Measurements from ENCODE around the gene FGFBP1. TPM values are rescaled to one million over a fixed set of nuclear protein-coding genes. Genes with fewer than 3 reads are reported as not detected.

Gene FGFBP1
- total RNA-seq, 1 donor from 2014 or later: not detected

DNA sequence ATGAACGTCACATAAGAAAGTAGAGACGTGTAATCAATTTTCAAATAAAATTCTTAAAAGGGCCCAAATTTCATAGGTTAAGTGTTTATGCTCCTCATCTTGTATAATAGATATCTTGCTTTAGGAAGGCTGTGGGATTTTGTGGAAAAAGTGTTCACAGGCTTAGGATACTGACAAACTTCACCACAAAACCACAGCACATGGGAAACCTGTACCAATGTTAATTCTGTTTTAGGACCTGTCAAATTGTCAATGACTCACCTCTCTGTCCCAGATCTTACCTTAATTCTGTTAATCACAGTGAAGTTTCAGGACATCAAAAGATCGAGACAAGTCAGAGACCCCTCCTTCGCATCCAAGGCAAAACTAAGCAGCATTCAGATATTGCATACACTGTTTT, 24.2 kb downstream of the FGFBP1 start:
- Mint-ChIP-seq H3K27me3 (ENCODE audit: low read depth) (no peaks in the 10 kb centered on the region), H3K4me1 (ENCODE audit: low read depth) (peaks cover 7% of the 10 kb centered on the region), H3K4me3 (ENCODE audit: unreplicated experiment) (no peak overlapping the region), H3K36me3 (ENCODE audit: low read depth) (no peaks in the 10 kb centered on the region), H3K9me3 (ENCODE audit: low read depth) (no peaks in the 10 kb centered on the region), H3K27ac (ENCODE audit: unreplicated experiment) (no peak overlapping the region)
- no peak for DNase-seq (ENCODE audit: low spot score)
- TF ChIP-seq, protein P1, sequence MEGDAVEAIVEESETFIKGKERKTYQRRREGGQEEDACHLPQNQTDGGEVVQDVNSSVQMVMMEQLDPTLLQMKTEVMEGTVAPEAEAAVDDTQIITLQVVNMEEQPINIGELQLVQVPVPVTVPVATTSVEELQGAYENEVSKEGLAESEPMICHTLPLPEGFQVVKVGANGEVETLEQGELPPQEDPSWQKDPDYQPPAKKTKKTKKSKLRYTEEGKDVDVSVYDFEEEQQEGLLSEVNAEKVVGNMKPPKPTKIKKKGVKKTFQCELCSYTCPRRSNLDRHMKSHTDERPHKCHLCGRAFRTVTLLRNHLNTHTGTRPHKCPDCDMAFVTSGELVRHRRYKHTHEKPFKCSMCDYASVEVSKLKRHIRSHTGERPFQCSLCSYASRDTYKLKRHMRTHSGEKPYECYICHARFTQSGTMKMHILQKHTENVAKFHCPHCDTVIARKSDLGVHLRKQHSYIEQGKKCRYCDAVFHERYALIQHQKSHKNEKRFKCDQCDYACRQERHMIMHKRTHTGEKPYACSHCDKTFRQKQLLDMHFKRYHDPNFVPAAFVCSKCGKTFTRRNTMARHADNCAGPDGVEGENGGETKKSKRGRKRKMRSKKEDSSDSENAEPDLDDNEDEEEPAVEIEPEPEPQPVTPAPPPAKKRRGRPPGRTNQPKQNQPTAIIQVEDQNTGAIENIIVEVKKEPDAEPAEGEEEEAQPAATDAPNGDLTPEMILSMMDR (IDR thresholded peaks at IDR 0.05): no peak

DNA sequence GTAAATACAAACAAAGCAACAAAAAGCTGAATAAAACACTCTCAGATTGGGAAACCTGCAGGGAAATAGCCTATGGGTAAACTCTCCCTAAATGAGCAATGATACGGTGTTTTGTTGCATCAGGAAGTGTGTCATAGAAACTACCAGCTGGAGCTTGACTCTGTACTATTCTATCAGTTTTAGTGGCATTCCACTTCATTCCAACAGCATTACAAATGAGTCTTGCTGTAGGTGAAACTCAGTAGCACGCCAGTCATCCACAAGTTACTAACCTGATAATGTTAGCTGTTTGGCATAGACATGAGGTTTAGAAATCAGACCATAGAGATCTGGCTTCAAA, 24.9 kb downstream of the FGFBP1 start:
- Mint-ChIP-seq H3K27me3 (ENCODE audit: low read depth) (no peaks in the 10 kb centered on the region), H3K27ac (ENCODE audit: unreplicated experiment) (no peak overlapping the region), H3K9me3 (ENCODE audit: low read depth) (peaks cover 5% of the 10 kb centered on the region), H3K36me3 (ENCODE audit: low read depth) (no peaks in the 10 kb centered on the region), H3K4me3 (ENCODE audit: unreplicated experiment) (no peak overlapping the region), H3K4me1 (ENCODE audit: low read depth) (peaks cover 7% of the 10 kb centered on the region)
- no peak for DNase-seq (ENCODE audit: low spot score)
- TF ChIP-seq, protein P1 (IDR thresholded peaks at IDR 0.05): no peak

DNA sequence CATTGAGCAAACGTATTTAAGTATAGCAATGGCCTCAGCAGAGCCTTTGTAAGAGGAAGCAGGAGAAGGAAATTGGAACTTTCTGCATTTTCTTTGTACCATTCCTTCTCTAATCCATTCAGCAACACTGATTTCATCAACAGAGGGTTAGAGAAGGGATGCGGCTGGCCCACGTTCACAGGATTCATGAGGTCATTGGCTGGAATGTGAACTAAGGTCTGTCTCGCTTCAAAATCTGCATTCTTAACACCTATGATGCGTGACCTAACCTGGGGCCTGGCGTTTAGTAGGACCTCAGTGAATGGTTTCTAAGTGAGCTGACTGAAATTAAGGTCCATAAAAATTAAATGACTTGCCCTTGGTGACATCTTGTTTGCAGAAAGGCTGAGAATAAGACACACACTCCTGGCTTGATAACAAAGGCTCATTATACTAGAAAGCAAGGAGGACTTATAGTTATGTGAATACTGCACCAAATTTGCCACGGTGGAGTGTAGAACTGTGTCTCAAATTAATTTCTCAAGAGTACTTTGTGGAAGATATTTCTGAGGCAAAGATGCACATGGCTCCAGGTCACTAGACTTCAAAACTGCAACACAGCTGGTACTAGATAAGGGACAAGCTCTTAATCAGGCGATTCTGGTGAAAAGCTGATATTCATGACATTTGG, 25.4 kb downstream of the FGFBP1 start:
- TF ChIP-seq, protein P1 (IDR thresholded peaks at IDR 0.05): no peak
- Mint-ChIP-seq H3K4me1 (ENCODE audit: low read depth) (peaks cover 7% of the 10 kb centered on the region), H3K36me3 (ENCODE audit: low read depth) (peaks cover 1% of the 10 kb centered on the region), H3K27ac (ENCODE audit: unreplicated experiment) (no peak overlapping the region), H3K9me3 (ENCODE audit: low read depth) (peaks cover 8% of the 10 kb centered on the region), H3K27me3 (ENCODE audit: low read depth) (no peaks in the 10 kb centered on the region), H3K4me3 (ENCODE audit: unreplicated experiment) (no peak overlapping the region)
- no peak for DNase-seq (ENCODE audit: low spot score)

DNA sequence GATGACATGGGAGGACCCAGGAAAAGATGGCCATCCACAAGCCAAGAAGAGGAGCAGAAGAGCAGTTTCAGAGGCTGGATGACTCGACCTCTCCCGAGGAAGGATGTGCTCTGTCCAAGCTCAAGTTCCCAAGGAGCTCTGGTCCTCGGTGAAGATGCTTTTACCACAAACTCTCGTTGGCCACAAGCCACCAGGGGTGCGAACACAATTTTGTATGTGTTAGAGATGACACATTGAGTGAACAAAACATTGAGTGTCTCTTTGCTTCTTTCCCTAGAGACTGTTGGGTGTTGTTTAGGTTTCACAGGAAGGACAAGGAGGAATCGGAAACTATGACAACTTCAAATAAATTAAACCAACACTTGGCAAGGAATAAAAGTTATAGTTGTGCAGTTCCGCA, 26.3 kb downstream of the FGFBP1 start:
- H3K36me3 Mint-ChIP-seq (ENCODE audit: low read depth): peaks cover 1% of the 10 kb centered on the region
- TF ChIP-seq, protein P1 (IDR thresholded peaks at IDR 0.05): no peak
- H3K9me3 Mint-ChIP-seq (ENCODE audit: low read depth): peaks cover 8% of the 10 kb centered on the region
- no peak overlapping the region for H3K27ac Mint-ChIP-seq (ENCODE audit: unreplicated experiment)
- DNase-seq (ENCODE audit: low spot score): no peak
- peaks cover 7% of the 10 kb centered on the region for H3K4me1 Mint-ChIP-seq (ENCODE audit: low read depth)
- H3K27me3 Mint-ChIP-seq (ENCODE audit: low read depth): no peaks in the 10 kb centered on the region
- no peak overlapping the region for H3K4me3 Mint-ChIP-seq (ENCODE audit: unreplicated experiment)

DNA sequence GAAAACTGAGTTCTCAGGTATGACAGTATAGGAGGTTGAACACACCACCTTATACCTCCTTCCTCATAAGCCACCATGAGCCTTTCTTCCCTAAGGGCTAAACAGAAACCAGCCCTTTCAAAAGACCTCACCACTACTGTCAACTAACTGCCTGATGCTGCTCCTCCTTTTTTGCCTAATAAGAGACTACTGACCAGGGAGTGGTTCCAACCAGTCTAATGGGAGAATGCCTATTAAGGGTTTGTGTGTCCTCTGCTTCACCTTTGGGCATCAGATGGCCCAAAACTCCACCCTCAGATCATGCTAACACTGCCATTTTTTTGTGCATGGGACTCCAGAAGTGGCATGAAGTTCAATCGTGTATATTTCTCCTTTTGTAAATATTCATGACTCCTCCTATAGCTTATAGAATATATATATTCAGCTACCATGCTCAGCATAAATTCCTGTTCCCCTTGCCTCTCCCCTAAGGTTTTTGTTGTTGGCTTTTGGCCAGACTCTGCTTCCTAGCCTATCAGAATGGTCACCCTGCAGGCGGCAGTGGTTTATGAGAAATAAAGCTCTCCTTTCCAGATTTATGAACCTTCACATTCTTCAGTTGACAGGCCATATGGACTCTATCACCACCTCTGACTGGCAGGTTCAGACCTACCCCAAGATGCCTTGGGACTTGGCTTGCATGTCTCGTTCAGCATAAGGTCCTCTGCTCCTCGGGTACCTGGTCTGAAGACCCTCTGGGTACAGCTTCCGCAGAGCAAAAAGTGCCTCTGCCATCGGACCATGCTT, 28.2 kb downstream of the FGFBP1 start:
- no peak overlapping the region for H3K4me3 Mint-ChIP-seq (ENCODE audit: unreplicated experiment)
- TF ChIP-seq, protein P1 (IDR thresholded peaks at IDR 0.05): no peak
- DNase-seq (ENCODE audit: low spot score): no peak
- H3K27ac Mint-ChIP-seq (ENCODE audit: unreplicated experiment): no peak overlapping the region
- H3K4me1 Mint-ChIP-seq (ENCODE audit: low read depth): peaks cover 7% of the 10 kb centered on the region
- peaks cover 8% of the 10 kb centered on the region for H3K9me3 Mint-ChIP-seq (ENCODE audit: low read depth)
- peaks cover 1% of the 10 kb centered on the region for H3K36me3 Mint-ChIP-seq (ENCODE audit: low read depth)
- no peaks in the 10 kb centered on the region for H3K27me3 Mint-ChIP-seq (ENCODE audit: low read depth)
